RWPE2 (cell line): Measurements from ENCODE around the gene USP26.

Source experiments
- ATAC-seq: fragments of 200-7000 bp; cut with Tn5 transposase; 3 replicates; pipeline ENCODE4 v1.9.1; 2021; ENCODE audit warnings: low read depth
- DNase-seq: peaks from one replicate; pipeline ENCODE4 v3.0.0-alpha.2; 2020; ENCODE audit warnings: low spot score
- H3K27ac ChIP-seq: fragments of 450-650 bp; 2 replicates; pipeline ENCODE4 v1.5.1; 2017; ENCODE audit warnings: mild to moderate bottlenecking; ENCODE audit not compliant: poor library complexity, severe bottlenecking
- H3K27me3 ChIP-seq: fragments of 250-450 bp; sonication (Bioruptor Pico); 2 replicates; pipeline ENCODE4 v1.5.1; 2021; ENCODE audit warnings: mild to moderate bottlenecking, moderate library complexity; ENCODE audit not compliant: insufficient read depth, poor library complexity, severe bottlenecking
- H3K36me3 ChIP-seq: fragments of 250-450 bp; sonication (Bioruptor Pico); 2 replicates; pipeline ENCODE4 v1.5.1; 2020; ENCODE audit warnings: low read depth, mild to moderate bottlenecking, moderate library complexity
- H3K4me1 ChIP-seq: fragments of 250-450 bp; sonication (Bioruptor Pico); 2 replicates; pipeline ENCODE4 v1.5.1; 2021; ENCODE audit warnings: mild to moderate bottlenecking, moderate library complexity; ENCODE audit not compliant: insufficient read depth, poor library complexity, severe bottlenecking
- H3K4me3 ChIP-seq: fragments of 250-450 bp; sonication (Bioruptor Pico); 2 replicates; pipeline ENCODE4 v1.5.1; 2021; ENCODE audit warnings: mild to moderate bottlenecking, moderate library complexity; ENCODE audit not compliant: severe bottlenecking
- H3K9me3 ChIP-seq: fragments of 250-450 bp; sonication (Bioruptor Pico); 2 replicates; pipeline ENCODE4 v1.5.1; 2021; ENCODE audit warnings: mild to moderate bottlenecking, moderate library complexity; ENCODE audit not compliant: severe bottlenecking
- TF ChIP-seq, protein P1 (sequence below): fragments of 450-650 bp; IDR thresholded peaks from one replicate; pipeline ENCODE4 v1.5.1; 2017; ENCODE audit warnings: mild to moderate bottlenecking, moderate library complexity; ENCODE audit not compliant: poor library complexity, severe bottlenecking

USP26 gene

DNA sequence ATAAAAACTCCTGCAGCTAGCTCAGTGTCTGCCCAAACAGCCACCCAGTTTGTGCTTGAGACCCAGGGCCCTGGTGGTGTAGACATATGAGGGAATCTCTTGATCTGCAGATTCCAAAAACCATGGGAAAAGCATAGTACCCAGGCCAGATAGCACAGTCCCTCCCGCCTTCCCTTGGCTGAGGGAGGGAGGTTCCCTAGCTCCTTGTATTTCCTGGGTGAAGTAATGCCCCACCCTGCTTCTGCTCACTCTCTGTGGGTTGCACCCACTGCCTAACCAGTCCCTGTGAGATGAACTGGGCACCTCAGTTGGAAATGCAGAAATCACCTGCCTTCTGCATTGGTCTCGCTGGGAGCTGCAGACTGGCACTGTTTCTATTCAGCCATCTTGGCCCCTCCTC lies 54.6 kb downstream of the USP26 start:
- TF ChIP-seq, protein P1, sequence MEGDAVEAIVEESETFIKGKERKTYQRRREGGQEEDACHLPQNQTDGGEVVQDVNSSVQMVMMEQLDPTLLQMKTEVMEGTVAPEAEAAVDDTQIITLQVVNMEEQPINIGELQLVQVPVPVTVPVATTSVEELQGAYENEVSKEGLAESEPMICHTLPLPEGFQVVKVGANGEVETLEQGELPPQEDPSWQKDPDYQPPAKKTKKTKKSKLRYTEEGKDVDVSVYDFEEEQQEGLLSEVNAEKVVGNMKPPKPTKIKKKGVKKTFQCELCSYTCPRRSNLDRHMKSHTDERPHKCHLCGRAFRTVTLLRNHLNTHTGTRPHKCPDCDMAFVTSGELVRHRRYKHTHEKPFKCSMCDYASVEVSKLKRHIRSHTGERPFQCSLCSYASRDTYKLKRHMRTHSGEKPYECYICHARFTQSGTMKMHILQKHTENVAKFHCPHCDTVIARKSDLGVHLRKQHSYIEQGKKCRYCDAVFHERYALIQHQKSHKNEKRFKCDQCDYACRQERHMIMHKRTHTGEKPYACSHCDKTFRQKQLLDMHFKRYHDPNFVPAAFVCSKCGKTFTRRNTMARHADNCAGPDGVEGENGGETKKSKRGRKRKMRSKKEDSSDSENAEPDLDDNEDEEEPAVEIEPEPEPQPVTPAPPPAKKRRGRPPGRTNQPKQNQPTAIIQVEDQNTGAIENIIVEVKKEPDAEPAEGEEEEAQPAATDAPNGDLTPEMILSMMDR: no peak
- no peak for ATAC-seq
- Histone ChIP-seq H3K27ac (no peak overlapping the region), H3K27me3 (no peaks in the 10 kb centered on the region), H3K36me3 (no peaks in the 10 kb centered on the region), H3K9me3 (no peaks in the 10 kb centered on the region), H3K4me1 (no peaks in the 10 kb centered on the region), H3K4me3 (no peak overlapping the region)
- DNase-seq: no peak

DNA sequence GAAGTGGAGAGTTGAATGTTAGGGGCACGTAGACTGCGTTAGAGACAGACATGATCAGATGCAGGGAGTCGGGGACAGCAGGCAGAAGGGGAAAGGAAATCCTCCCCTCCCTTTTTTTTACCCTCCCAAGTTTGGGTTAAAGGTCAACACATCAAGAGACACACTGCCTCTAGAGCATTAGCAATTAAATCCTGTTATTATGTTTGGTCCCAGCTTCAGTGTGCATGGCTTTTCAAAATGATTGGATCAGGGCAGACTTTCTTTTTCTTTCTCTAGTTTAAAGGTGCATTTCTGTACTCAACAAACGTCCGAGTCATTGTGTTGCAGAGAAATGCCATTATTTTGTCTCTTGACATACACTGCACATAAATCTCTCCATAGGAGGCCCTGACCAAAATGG lies 63.9 kb downstream of the USP26 start:
- ATAC-seq: no peak
- no peaks in the 10 kb centered on the region for H3K4me1 ChIP-seq
- TF ChIP-seq, protein P1: no peak
- H3K9me3 ChIP-seq: no peaks in the 10 kb centered on the region
- no peaks in the 10 kb centered on the region for H3K27me3 ChIP-seq
- no peak overlapping the region for H3K27ac ChIP-seq
- H3K36me3 ChIP-seq: no peaks in the 10 kb centered on the region
- H3K4me3 ChIP-seq: no peak overlapping the region
- no peak for DNase-seq

DNA sequence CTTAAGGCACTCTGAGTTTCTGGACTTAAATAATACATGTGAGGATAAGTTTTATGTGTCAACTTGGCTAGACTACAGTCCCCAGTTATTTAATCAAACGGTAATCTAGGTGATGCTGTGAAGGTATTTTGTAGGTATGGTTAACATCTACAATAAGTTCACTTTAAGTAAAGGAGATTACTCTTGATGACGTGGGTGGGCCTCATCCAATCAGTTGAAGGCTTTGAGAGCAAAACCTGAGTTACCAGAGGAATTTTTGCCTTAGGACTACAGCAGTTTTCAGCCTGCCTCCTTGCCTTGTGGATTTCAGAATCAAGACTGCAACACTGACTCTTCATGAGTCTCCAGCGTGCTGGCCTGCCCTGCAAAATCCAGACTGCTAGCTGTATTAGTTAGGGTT lies 78.7 kb downstream of the USP26 start:
- Histone ChIP-seq H3K27ac (no peak overlapping the region), H3K4me3 (no peak overlapping the region), H3K36me3 (no peaks in the 10 kb centered on the region), H3K4me1 (no peaks in the 10 kb centered on the region), H3K9me3 (no peaks in the 10 kb centered on the region), H3K27me3 (no peaks in the 10 kb centered on the region)
- ATAC-seq (no peak), DNase-seq (no peak)
- TF ChIP-seq, protein P1: no peak

DNA sequence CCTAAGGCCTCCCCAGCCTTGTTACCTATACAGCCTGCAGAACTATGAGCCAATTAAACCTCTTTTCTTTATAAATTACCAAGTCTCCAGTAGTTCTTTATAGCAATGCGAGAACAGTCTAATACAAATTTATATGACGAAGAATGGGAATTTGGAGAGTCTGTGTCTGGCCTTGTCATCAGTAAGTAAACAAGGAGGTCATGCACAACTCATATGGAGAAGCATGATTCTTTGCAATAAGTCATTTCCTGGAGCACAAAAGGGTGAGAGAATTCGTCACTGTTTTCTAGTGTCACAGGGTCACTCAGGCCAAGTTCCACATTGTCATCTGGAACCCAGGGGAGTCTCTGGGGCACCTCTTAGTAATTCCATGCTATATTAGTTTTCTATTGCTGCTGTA lies 89.5 kb downstream of the USP26 start:
- TF ChIP-seq, protein P1: no peak
- ATAC-seq (no peak), DNase-seq (no peak)
- no peaks in the 10 kb centered on the region for H3K36me3 ChIP-seq
- H3K4me3 ChIP-seq: no peak overlapping the region
- H3K27me3 ChIP-seq: no peaks in the 10 kb centered on the region
- no peaks in the 10 kb centered on the region for H3K4me1 ChIP-seq
- no peak overlapping the region for H3K27ac ChIP-seq
- H3K9me3 ChIP-seq: no peaks in the 10 kb centered on the region

DNA sequence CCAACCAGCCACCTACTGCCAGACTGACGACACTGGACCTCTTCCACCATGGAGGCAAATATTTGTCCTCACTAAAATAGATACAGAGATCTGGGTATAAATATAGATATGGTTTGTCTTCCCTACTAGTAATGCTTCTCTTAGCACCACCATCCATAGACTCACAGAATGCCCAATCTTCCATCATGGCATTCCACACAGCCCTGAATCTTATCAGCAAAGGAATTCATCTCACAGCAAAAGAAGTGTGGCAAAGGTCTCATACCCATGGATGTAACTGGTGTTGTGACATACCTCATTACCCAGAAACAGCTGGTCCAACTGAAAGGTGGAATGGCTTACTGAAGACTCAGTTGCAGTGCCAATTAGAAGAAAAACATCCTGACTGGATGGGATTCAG lies 91.3 kb downstream of the USP26 start:
- H3K27me3 ChIP-seq: no peaks in the 10 kb centered on the region
- H3K27ac ChIP-seq: no peak overlapping the region
- ATAC-seq (no peak), DNase-seq (no peak)
- no peak overlapping the region for H3K4me3 ChIP-seq
- H3K36me3 ChIP-seq: no peaks in the 10 kb centered on the region
- TF ChIP-seq, protein P1: no peak
- no peaks in the 10 kb centered on the region for H3K9me3 ChIP-seq
- H3K4me1 ChIP-seq: no peaks in the 10 kb centered on the region
